ENCODE data around the gene RAPGEF2. TPM values are rescaled to one million over a fixed set of nuclear protein-coding genes. Genes with fewer than 3 reads are reported as not detected.

RAPGEF2 gene
- total and polyA plus RNA-seq, 9 of the 15 experiments (the other 6 are each of a cell fraction or from before 2014, with no cell fraction given) = 3.1 to 32.6 (median 23.1) TPM

DNA sequence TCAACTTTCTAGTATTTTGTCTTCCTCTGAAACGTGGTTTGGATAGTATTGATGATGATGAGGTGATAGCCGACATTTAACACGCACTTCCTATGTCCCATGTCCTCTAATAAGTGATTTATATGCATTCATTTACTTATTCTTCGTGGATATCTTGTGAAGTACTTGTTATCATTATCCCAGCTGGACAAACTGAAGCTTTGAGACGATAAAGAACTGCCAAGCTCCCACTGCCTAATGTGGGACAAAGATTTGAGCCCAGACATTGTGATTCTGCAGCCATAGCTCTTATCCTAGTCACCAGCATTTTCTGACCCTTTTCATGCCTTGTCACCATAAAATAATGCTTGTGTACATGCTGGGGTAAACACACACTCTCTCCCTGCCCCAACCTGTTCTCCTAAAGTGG lies 92.5 kb downstream of the RAPGEF2 start (continued):
- TF ChIP-seq, protein P1, sequence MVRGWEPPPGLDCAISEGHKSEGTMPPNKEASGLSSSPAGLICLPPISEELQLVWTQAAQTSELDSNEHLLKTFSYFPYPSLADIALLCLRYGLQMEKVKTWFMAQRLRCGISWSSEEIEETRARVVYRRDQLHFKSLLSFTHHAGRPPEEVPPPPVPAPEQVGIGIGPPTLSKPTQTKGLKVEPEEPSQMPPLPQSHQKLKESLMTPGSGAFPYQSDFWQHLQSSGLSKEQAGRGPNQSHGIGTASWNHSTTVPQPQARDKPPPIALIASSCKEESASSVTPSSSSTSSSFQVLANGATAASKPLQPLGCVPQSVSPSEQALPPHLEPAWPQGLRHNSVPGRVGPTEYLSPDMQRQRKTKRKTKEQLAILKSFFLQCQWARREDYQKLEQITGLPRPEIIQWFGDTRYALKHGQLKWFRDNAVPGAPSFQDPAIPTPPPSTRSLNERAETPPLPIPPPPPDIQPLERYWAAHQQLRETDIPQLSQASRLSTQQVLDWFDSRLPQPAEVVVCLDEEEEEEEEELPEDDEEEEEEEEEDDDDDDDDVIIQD (CRISPR knock-in tag; IDR thresholded peaks at IDR 0.05) = no peak
- TF ChIP-seq HNRNPLL (IDR thresholded peaks at IDR 0.05; ENCODE audit: low read depth, low read length, poor library complexity, severe bottlenecking) (no peak), XRCC4 (IDR thresholded peaks at IDR 0.05; ENCODE audit: extremely low read depth, insufficient read depth, insufficient read length) (no peak), MED1 (CRISPR knock-in tag; IDR thresholded peaks at IDR 0.05; ENCODE audit: borderline replicate concordance) (no peak), GTF2E2 (tag; IDR thresholded peaks at IDR 0.05) (no peak), NONO (IDR thresholded peaks at IDR 0.05; ENCODE audit: low read depth in 2 of 2, low read length in 1 of 2) (no peak), ZNF311 (CRISPR knock-in tag; IDR thresholded peaks at IDR 0.05) (no peak), MTA3 (IDR thresholded peaks at IDR 0.05; ENCODE audit: borderline replicate concordance) (0 out of 2 replicates have a peak, but pooled peaks have one; percentile 54), MAFG (tag; conservative IDR thresholded peaks at IDR 0.05) (peak; percentile 60), ZKSCAN1 (IDR thresholded peaks at IDR 0.05; ENCODE audit: low read depth, low read length) (no peak), SP2 (IDR thresholded peaks at IDR 0.05; ENCODE audit: extremely low read depth, low read depth, low read length, poor library complexity, severe bottlenecking) (no peak), RB1 (IDR thresholded peaks at IDR 0.05; ENCODE audit: low read depth) (no peak)
- TF ChIP-seq, protein P2, sequence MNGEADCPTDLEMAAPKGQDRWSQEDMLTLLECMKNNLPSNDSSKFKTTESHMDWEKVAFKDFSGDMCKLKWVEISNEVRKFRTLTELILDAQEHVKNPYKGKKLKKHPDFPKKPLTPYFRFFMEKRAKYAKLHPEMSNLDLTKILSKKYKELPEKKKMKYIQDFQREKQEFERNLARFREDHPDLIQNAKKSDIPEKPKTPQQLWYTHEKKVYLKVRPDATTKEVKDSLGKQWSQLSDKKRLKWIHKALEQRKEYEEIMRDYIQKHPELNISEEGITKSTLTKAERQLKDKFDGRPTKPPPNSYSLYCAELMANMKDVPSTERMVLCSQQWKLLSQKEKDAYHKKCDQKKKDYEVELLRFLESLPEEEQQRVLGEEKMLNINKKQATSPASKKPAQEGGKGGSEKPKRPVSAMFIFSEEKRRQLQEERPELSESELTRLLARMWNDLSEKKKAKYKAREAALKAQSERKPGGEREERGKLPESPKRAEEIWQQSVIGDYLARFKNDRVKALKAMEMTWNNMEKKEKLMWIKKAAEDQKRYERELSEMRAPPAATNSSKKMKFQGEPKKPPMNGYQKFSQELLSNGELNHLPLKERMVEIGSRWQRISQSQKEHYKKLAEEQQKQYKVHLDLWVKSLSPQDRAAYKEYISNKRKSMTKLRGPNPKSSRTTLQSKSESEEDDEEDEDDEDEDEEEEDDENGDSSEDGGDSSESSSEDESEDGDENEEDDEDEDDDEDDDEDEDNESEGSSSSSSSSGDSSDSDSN (IDR thresholded peaks at IDR 0.05; ENCODE audit: borderline replicate concordance in 1 of 2, low read depth in 2 of 2, low read length in 2 of 2) = no peak
- TF ChIP-seq, protein P3, sequence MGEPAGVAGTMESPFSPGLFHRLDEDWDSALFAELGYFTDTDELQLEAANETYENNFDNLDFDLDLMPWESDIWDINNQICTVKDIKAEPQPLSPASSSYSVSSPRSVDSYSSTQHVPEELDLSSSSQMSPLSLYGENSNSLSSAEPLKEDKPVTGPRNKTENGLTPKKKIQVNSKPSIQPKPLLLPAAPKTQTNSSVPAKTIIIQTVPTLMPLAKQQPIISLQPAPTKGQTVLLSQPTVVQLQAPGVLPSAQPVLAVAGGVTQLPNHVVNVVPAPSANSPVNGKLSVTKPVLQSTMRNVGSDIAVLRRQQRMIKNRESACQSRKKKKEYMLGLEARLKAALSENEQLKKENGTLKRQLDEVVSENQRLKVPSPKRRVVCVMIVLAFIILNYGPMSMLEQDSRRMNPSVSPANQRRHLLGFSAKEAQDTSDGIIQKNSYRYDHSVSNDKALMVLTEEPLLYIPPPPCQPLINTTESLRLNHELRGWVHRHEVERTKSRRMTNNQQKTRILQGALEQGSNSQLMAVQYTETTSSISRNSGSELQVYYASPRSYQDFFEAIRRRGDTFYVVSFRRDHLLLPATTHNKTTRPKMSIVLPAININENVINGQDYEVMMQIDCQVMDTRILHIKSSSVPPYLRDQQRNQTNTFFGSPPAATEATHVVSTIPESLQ (CRISPR knock-in tag; IDR thresholded peaks at IDR 0.05) = no peak
- TF ChIP-seq, protein P4, sequence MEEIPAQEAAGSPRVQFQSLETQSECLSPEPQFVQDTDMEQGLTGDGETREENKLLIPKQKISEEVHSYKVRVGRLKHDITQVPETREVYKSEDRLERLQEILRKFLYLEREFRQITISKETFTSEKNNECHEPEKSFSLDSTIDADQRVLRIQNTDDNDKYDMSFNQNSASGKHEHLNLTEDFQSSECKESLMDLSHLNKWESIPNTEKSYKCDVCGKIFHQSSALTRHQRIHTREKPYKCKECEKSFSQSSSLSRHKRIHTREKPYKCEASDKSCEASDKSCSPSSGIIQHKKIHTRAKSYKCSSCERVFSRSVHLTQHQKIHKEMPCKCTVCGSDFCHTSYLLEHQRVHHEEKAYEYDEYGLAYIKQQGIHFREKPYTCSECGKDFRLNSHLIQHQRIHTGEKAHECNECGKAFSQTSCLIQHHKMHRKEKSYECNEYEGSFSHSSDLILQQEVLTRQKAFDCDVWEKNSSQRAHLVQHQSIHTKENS (CRISPR knock-in tag; IDR thresholded peaks at IDR 0.05) = no peak
- TF ChIP-seq, protein P5, sequence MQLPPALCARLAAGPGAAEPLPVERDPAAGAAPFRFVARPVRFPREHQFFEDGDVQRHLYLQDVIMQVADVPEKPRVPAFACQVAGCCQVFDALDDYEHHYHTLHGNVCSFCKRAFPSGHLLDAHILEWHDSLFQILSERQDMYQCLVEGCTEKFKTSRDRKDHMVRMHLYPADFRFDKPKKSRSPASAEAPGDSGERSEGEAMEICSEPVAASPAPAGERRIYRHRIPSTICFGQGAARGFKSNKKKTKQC (CRISPR knock-in tag; IDR thresholded peaks at IDR 0.05) = no peak
- TF ChIP-seq, protein P6, sequence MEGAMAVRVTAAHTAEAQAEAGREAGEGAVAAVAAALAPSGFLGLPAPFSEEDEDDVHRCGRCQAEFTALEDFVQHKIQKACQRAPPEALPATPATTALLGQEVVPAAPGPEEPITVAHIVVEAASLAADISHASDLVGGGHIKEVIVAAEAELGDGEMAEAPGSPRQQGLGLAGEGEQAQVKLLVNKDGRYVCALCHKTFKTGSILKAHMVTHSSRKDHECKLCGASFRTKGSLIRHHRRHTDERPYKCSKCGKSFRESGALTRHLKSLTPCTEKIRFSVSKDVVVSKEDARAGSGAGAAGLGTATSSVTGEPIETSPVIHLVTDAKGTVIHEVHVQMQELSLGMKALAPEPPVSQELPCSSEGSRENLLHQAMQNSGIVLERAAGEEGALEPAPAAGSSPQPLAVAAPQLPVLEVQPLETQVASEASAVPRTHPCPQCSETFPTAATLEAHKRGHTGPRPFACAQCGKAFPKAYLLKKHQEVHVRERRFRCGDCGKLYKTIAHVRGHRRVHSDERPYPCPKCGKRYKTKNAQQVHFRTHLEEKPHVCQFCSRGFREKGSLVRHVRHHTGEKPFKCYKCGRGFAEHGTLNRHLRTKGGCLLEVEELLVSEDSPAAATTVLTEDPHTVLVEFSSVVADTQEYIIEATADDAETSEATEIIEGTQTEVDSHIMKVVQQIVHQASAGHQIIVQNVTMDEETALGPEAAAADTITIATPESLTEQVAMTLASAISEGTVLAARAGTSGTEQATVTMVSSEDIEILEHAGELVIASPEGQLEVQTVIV (CRISPR knock-in tag; IDR thresholded peaks at IDR 0.05; ENCODE audit: borderline replicate concordance) = no peak
